HS-5 (cell line): Measurements from ENCODE around the gene FOXL1.

Experiments used
- DNase-seq: peaks from one replicate; pipeline ENCODE4 v3.0.0-alpha.2; 2012; ENCODE audit warnings: low read depth

FOXL1 gene

GRCh38 chr16:86578061-86578599 lies at the start of gene FOXL1:
FOXL1 (plus strand) TSS chr16:86578549; CDS start chr16:86578724, 175 bp downstream.
- DNase-seq, result no peak

- DNase-seq, result no peak
Measured at GRCh38 chr16:86529160-86529559, 49.2 kb upstream of the FOXL1 start.

DNA sequence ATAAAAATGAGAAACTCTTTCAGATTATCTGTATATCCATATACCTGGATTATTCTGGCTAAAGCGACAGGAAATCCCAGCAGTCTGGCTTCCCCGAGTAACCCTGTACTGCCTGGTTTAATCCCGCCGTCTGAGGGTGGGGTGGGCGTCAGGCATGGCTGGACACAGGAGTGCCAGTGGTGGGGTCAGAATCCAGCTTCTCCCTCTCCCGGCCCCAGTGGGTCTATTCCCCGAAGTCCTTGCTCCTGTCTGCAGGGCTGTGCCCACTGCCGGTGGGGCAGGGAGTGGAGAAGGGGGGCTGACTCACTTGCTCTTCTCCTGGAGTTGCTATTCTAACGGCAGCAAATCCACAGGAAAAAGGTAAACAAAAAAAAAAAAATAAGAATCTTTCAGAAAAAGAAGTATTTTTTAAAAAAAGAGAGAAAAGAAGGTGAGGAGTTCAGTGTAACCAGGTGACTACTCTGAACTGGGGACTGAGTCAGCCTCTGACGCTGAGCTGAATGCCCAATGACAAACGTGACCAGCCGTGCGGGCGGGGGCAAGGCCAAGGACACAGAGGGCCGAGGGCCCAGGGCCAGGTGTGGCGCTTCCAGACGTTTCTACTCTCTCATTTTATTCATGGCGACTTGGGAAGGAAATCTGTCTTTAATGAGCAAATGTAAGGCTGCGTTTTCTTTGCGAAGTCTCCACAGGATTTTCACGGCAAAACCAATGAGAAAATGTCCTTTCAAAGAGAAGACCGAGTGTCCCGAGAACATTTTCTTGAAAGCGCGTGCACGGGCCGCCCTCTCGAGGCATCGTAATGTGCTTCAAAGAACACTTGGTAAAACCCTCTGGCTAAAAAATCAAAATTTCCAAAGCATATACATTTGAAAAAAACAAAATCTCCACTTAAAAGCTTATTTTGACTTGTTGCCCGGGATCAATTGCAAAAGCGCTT lies 47.8 kb upstream of the FOXL1 start:
- DNase-seq, result no peak

DNA sequence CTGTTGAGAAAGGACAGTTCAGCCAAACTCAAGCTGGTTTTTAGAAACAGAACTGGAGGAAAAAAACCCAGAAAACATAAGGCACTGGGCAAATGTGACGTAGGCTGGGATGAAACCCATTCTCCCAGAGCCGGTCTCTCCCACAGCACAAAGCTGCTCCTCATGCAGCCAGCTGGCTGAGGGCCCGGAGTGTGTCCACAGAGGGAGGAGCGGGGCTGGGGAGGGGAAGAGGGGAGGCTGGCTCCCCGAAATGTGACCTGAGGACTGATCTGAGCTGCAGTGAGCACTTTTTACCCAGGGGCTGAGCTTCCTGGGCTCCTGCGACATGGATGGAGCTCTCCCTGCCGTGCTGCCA lies 47.2 kb upstream of the FOXL1 start:
- DNase-seq, result no peak

DNA sequence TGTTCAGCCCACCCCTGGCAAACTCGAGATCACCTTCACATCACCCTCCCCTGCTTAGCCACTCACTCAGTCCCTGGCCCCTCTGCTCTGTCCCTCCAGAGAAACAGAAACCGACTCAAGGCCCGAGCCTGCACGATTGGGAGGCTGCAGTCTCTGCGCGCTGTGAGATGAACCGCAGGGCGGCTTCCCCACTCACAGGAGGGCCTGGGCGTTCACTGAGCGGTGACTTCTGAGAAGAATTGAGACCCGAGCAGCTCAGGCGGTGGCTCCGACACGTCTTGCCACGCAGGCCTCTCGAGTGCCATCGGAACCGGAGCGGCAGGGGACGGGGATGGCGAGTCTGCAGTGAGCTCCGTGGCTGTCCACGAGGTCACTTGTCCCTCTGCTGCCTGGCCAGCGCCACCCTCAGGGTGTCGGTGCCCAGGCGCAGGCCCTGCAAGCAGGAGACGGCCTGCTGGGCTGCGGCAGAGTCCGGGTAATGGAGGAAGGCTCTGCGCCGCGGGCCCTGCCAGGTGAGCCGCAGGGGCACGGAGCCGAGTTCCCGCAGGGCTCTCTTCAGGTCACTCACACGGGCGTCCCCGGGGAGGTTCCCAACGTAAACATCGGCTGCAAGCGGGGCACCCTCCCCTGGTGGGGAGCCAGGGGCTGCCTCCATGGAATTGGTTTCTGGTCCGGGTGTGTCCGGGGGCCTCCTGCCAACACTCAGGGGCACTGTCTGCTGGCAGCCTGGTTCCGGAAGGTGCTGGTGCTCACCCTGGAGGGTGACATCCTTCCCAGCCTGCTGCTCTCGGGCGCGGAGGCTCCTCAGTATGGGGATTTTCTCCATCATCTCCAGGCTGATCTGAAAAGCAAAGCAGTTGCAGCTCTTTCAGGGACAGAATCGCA lies 46.5 kb upstream of the FOXL1 start:
- DNase-seq, result no peak

DNA sequence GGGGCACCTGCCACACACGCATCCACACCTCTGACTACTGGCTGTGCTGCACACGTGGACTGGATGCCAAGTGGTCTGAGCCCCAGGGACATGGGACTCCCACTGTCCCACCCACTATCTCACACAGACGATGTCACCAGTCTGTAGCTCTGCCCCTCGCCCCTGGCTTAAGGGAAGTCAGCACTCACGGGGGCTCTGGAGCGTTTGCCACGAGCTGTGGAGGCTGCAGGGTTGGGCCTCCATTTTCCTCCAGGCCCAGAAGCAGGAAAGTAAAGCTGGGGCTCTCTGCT lies 45.9 kb upstream of the FOXL1 start:
- DNase-seq, result no peak

- no peak for DNase-seq
Measured at GRCh38 chr16:86533076-86533475, 45.3 kb upstream of the FOXL1 start.

DNA sequence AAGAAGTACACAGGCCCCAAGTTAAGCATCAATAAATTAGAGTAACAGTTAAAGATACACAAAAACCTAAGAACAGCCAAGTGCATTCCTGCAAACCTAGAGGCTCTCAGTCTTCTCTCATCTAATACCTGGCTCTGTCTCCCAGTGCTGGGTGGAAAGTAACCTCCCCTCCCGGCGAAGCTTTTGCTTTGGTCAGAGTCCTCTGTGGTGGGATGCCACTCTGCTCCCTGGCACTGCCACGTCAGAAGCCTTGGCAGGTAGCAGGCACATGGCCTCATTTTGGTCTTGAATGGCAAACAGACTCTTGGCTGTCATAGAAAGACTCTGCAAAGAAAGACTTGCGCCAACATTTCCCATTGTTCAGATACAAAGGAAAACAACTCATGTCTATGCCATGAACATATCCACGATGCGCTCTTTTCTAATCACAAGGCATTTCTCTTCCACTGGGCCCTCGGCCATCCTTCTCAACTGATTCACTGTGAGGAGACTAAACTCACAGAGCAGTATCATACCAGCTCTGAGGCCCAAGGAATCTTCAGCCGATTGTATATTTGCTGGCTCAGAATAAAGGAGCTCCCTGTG lies 44.5 kb upstream of the FOXL1 start:
- no peak for DNase-seq

- no peak for DNase-seq
Measured at GRCh38 chr16:86534779-86535615, 43.4 kb upstream of the FOXL1 start.

DNA sequence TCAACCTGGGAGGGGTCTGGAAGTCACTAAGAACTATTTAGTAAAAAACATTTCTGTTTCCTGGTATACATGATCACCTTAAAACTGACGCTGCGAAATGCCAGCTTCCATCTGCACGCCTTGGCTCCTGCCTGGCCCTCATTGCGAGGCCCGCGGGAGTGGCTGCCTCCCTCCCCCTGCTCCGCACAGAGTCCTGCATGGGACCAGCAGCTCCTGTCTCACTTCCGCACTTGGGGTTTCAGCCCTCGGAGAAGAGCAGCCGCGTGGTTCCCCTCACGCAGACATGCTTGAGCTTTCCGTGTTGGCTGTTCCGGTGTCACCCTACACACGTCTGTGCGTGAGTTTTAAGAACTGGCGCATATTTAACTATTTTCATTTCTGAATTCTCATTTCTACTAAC lies 41.7 kb upstream of the FOXL1 start:
- no peak for DNase-seq

DNA sequence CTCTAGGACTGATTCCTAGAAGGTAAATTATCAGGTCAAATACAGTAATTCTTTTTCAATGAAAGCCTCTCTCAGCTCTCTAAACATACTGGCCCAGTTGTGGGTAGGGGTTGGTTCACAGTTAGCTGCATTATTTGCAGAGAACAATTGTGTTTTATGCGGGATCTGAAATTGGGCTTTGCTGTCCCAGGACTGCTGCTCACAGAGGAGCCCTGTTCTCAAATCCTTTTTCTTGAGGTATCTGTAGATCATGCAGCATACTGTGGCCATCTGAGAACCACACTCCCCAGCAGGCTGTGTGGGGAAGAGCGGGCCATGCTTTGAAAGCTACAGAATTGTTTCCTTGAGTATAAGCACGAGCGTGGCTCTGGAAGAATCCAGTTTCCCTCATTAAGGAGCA lies 40.9 kb upstream of the FOXL1 start:
- DNase-seq, result no peak

- DNase-seq, result no peak
Measured at GRCh38 chr16:86538196-86538780, 40.1 kb upstream of the FOXL1 start.

DNA sequence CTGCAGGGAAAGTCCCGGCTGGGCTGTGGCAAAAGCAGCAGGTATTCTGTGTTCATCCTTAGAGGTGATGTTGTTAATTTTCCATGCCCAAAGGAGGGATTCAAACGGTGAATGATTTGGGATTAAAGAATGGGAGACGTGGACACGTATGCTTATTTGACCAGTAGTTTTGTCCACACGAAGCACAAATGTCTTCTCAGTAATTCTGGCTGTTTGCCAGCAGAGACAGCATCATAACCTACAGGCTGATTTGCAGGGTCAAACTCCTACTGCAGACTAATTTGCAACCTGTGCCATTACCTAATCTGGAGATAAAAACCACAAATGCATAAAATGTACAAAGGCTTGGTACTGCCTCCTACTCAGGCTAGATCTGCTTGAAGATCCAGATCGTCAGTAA lies 37.5 kb upstream of the FOXL1 start:
- no peak for DNase-seq

GRCh38 chr16:86541560-86541959 lies 36.8 kb upstream of the FOXL1 start:
- DNase-seq, result no peak

DNA sequence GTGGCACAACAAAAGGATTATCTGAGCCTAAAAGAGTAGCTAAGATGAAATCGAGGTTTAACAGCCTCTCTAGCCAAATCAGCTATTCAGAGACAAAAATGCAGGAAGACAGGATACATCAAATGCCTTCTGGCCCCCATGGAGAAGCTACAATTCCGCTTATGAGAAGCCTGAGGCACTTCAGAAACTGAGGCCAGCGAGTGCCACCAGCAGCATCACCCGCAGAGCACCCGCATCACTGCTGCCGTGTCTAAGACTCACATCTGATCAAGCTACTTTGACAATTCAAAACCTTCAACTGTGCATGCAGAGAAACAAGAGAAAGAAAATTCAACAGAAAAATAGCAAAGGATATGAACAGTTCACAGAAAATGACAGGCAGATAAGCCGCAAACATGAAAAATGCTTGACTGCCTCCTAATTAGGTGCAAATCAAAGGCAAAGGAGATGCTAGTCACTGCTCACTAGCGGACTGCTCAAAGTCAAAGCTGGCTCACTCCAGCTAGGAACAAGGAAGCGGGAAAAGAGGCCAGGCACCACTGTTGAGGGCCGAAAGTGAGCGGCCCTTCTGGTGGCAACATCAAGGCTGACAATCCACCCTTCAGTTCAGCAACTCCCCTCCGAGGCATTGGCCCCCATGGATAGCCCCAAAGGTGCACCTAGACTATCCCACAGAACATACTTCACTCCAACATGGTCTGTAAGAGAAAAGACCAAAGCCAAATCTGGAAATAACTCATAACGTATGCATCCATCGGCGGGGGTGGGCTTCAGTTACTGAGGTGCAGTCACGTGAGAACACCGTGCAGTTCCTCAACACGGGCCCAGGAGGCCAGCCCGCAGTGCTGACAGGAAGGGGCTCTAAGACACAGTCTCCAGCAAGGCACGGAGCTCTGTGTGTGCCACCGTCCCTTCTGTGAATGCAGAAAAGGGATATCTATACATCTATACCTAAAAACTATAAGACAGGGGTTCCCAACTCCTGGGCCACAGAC lies 35.3 kb upstream of the FOXL1 start:
- no peak for DNase-seq

DNA sequence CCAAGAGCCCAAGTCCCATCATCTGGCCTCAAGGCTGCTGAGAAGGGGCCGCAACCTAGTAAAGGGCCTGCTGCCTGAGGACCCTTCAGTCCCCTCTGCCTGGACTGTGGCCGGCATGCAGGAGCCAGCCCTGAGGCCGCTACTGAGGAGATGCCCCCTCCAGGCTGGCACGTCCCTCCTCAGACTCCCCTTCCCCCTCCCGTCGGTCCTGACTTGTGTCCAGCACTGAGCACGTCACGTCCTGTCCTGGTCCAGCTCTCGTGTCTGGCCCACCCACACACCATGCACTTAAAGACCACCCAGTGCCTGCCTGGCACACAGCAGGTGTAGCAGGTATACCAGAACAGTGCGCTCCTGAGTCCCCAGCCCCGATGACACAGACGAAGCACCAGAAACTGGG lies 32.9 kb upstream of the FOXL1 start:
- no peak for DNase-seq

- DNase-seq, result no peak
Measured at GRCh38 chr16:86545954-86546637, 32.3 kb upstream of the FOXL1 start.

DNA sequence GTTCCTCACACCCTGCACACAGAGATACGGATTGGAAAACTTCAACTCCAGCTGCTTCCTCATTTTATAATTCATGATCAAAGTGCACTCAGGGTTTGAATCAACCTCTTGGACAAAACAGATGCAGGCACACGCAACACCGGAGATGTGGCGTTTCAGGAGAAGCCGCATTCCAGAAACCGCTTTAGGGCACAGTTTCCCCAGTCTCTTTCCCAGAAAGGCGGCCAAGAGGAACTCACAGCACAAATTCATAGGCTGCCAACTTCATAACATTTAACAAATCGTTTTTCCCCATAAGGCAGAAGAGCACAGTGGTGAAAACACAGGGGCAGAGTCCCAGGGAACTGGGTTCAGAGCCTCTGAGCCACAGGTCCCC lies 31.7 kb upstream of the FOXL1 start:
- DNase-seq, result no peak

DNA sequence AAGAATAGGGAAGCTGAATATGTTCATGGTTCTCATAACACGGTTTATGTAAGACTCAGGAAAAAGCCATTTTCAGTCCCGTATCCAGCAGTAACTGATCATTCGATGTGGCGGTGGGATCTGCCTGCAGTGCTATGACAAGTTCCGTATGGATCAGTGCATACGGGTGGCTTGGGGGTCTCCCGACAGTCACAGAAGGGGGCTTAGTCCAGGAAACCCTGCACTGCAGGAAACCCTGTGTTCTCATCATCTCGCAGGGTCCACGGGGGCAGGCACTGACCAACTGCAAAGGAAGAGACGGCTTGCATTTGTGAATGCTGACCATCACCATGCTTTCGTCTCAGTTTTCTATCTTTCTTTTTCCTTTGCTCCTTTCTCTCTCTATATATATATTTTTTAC lies 31.1 kb upstream of the FOXL1 start:
- no peak for DNase-seq
